ENCODE measurements around the gene HDLBP.

DNA sequence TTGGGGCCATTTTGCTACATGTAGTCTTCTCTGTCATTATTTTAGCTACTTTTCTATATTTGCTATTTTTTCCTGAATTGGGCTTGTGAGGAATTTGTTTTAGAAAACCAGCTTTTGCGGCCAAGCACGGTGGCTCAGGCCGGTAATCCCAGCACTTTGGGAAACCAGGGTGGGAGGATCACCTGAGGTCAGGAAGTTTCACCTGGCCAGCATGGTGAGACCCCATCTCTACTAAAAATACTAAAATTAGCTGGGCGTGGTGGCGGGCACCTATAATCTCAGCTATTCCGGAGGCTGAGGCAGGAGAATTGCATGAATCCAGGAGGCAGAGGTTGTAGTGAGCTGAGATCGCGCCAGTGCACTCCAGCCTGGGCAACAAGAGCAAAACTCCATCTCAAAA lies 4.9 kb upstream of the HDLBP start:
- TF ChIP-seq POLR2AphosphoS5 (IDR thresholded peaks at IDR 0.05; ENCODE audit: low read depth) (no peak), CTCF (IDR thresholded peaks at IDR 0.05; ENCODE audit: insufficient read depth, low read length) (no peak)
- TF ChIP-seq, protein P1, sequence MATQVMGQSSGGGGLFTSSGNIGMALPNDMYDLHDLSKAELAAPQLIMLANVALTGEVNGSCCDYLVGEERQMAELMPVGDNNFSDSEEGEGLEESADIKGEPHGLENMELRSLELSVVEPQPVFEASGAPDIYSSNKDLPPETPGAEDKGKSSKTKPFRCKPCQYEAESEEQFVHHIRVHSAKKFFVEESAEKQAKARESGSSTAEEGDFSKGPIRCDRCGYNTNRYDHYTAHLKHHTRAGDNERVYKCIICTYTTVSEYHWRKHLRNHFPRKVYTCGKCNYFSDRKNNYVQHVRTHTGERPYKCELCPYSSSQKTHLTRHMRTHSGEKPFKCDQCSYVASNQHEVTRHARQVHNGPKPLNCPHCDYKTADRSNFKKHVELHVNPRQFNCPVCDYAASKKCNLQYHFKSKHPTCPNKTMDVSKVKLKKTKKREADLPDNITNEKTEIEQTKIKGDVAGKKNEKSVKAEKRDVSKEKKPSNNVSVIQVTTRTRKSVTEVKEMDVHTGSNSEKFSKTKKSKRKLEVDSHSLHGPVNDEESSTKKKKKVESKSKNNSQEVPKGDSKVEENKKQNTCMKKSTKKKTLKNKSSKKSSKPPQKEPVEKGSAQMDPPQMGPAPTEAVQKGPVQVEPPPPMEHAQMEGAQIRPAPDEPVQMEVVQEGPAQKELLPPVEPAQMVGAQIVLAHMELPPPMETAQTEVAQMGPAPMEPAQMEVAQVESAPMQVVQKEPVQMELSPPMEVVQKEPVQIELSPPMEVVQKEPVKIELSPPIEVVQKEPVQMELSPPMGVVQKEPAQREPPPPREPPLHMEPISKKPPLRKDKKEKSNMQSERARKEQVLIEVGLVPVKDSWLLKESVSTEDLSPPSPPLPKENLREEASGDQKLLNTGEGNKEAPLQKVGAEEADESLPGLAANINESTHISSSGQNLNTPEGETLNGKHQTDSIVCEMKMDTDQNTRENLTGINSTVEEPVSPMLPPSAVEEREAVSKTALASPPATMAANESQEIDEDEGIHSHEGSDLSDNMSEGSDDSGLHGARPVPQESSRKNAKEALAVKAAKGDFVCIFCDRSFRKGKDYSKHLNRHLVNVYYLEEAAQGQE (IDR thresholded peaks at IDR 0.05; ENCODE audit: insufficient replicate concordance, low read depth) = no peak

All from HL-60 (cell line).